PC-3 (cell line): Measurements from ENCODE around the gene POLR2C. TPM values are rescaled to one million over a fixed set of nuclear protein-coding genes. Genes with fewer than 3 reads are reported as not detected.

Experiments
- ATAC-seq: fragments of 200-7000 bp; cut with Tn5 transposase; 2 replicates; pipeline ENCODE4 v1.9.1; 2020; ENCODE audit warnings: mild to moderate bottlenecking, moderate library complexity
- BruUV-seq: library from RNA; stranded (reverse); fragments of 400-500 nt; replicated peaks from 2 replicates; lab custom pipeline; 2021; lab: Mats Ljungman, UMichigan
- CTCF ChIA-PET: fragments of 300-600 bp; sonication (Branson Sonifier 250); formaldehyde crosslinking; loops from one replicate; lab custom pipeline; 2022; ENCODE audit warnings: antibody characterized with exemption; lab: Charles Lee
- POLR2A ChIA-PET: fragments of 300-600 bp; sonication (Branson Sonifier 250); formaldehyde crosslinking; loops from one replicate; lab custom pipeline; 2022; ENCODE audit warnings: antibody characterized with exemption; ENCODE audit not compliant: unreplicated experiment; lab: Charles Lee
- DNase-seq: peaks from one replicate; pipeline ENCODE4 v3.0.0-alpha.2; 2015
- H2AFZ ChIP-seq: fragments of 300-600 bp; sonication (generic); 2 replicates; pipeline ENCODE4 v1.6.0; 2016; ENCODE audit warnings: antibody characterized with exemption, low read length
- H3F3A ChIP-seq: fragments of 300-600 bp; sonication (generic); one replicate; pipeline ENCODE4 v1.6.0; 2017; ENCODE audit warnings: antibody characterized with exemption, low read length, control low read depth, mild to moderate bottlenecking; ENCODE audit not compliant: unreplicated experiment
- H3K27ac ChIP-seq: fragments of 300-600 bp; sonication (generic); 2 replicates; pipeline ENCODE4 v1.5.1; 2016; ENCODE audit warnings: mild to moderate bottlenecking, low read length
- H3K27me3 ChIP-seq: fragments of 300-600 bp; sonication (generic); 2 replicates; pipeline ENCODE4 v1.6.1; 2016; ENCODE audit warnings: low read length, mixed read lengths
- H3K36me3 ChIP-seq: fragments of 300-600 bp; sonication (generic); 2 replicates; pipeline ENCODE4 v1.6.1; 2016; ENCODE audit warnings: low read depth, mixed run types, low read length, mixed read lengths
- H3K4me1 ChIP-seq: fragments of 300-600 bp; sonication (generic); 2 replicates; pipeline ENCODE4 v1.5.1; 2016; ENCODE audit warnings: low read length; ENCODE audit not compliant: insufficient read depth
- H3K4me2 ChIP-seq: fragments of 300-600 bp; sonication (generic); 2 replicates; pipeline ENCODE4 v1.6.0; 2016; ENCODE audit warnings: low read length
- H3K4me3 ChIP-seq: fragments of 300-600 bp; sonication (generic); 2 replicates; pipeline ENCODE4 v1.5.1; 2016; ENCODE audit warnings: mild to moderate bottlenecking, low read length, mixed read lengths
- H3K79me2 ChIP-seq: fragments of 300-600 bp; sonication (generic); 2 replicates; pipeline ENCODE4 v1.6.1; 2017; ENCODE audit warnings: low read length, mixed read lengths
- H3K9ac ChIP-seq: fragments of 300-600 bp; sonication (generic); 2 replicates; pipeline ENCODE4 v1.6.0; 2016; ENCODE audit warnings: mild to moderate bottlenecking, low read length
- H3K9me2 ChIP-seq: fragments of 300-600 bp; sonication (generic); replicated peaks from 2 replicates; pipeline ENCODE4 v1.6.1; 2016; ENCODE audit warnings: mixed run types, low read length, mixed read lengths
- H3K9me3 ChIP-seq: fragments of 300-600 bp; sonication (generic); 2 replicates; pipeline ENCODE4 v1.6.1; 2016; ENCODE audit warnings: low read length, mixed read lengths
- H4K20me1 ChIP-seq: fragments of 300-600 bp; sonication (generic); 2 replicates; pipeline ENCODE4 v1.6.1; 2016; ENCODE audit warnings: low read length, mixed read lengths
- CTCF ChIP-seq: fragments of 300-600 bp; sonication (generic); conservative IDR thresholded peaks from 2 replicates; pipeline ENCODE4 v1.5.1; 2017; ENCODE audit warnings: antibody characterized with exemption, low read depth, mild to moderate bottlenecking, low read length
- EZH2 ChIP-seq: fragments of 300-600 bp; sonication (generic); IDR thresholded peaks from one replicate; pipeline ENCODE4 v1.6.1; 2017; ENCODE audit warnings: antibody characterized with exemption, mild to moderate bottlenecking, low read length; ENCODE audit not compliant: unreplicated experiment
- EZH2phosphoT487 ChIP-seq: fragments of 300-600 bp; sonication (generic); IDR thresholded peaks from 2 replicates; pipeline ENCODE4 v1.6.1; 2018; ENCODE audit warnings: mild to moderate bottlenecking, antibody characterized with exemption, low read length, borderline replicate concordance
- intact Hi-C: fragments of 100-400 bp; cut with micrococcal nuclease; formaldehyde crosslinking; loops from 2 replicates; pipeline ENCODE4 v1.9.0; 2023
- total RNA-seq: library from RNA; depleted of rRNA; stranded (reverse); fragments of >200 nt; gene quantifications from 2 replicates; pipeline ENCODE4 v1.2.3, GENCODE V29; 2014

POLR2C gene
- total RNA-seq, 1 experiment from 2014 or later, result 114 TPM

- no peak for TF ChIP-seq EZH2phosphoT487
- TF ChIP-seq EZH2, result no peak
- TF ChIP-seq CTCF, result no peak
- Histone ChIP-seq H3K27me3 (no peaks in the 10 kb centered on the region), H3K9ac (no peak overlapping the region), H3K36me3 (no peaks in the 10 kb centered on the region), H3K9me2 (no peaks in the 10 kb centered on the region), H4K20me1 (no peaks in the 10 kb centered on the region), H2AFZ (no peak overlapping the region), H3K27ac (no peak overlapping the region), H3K9me3 (no peaks in the 10 kb centered on the region), H3F3A (no peaks in the 10 kb centered on the region), H3K4me3 (no peak overlapping the region), H3K4me1 (peaks cover 12% of the 10 kb centered on the region), H3K4me2 (no peak overlapping the region), H3K79me2 (no peaks in the 10 kb centered on the region)
- intact Hi-C loops, result no loop called here
- CTCF ChIA-PET, result no interaction called here
- ATAC-seq (no peak), DNase-seq (no peak)
- BruUV-seq, result no TSS peak
- POLR2A ChIA-PET, result interaction anchor here (0.7 kb wide), 1 partner anchor 113 kb away, joined by 19 read pairs; no protein-coding TSS in a partner anchor
These were observed 48.7 kb upstream of the POLR2C start for GRCh38 chr16:57413733-57414132.

DNA sequence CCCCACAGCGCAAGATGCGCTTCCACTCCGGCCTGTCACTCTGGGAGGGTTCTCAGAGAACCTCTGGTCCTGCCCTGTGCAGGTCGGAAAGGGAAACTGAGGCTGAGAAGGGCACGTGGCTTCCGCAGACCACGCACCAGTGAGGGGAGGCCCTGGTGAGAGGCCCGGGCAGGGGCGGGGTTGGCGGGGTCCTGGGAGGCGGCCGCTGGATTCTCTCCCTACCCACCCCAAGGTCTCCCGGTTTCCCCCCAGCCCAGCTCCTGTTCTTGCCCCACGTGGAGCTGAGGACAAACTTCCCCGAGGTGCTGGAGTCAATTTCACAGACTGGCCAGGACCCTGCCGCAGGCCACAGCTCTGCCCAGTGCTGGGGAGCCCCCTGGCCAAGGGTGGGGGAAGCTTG is 46.4 kb upstream of the POLR2C start:
- ChIA-PET CTCF (no interaction called here), POLR2A (no interaction called here)
- no peak for TF ChIP-seq CTCF
- TF ChIP-seq EZH2phosphoT487, result no peak
- TF ChIP-seq EZH2, result no peak
- Histone ChIP-seq H3K79me2 (no peaks in the 10 kb centered on the region), H3K9ac (no peak overlapping the region), H3K27ac (no peak overlapping the region), H3K4me2 (no peak overlapping the region), H3F3A (no peaks in the 10 kb centered on the region), H2AFZ (no peak overlapping the region), H3K4me1 (peaks cover 12% of the 10 kb centered on the region), H3K27me3 (no peaks in the 10 kb centered on the region), H3K4me3 (no peak overlapping the region), H3K9me3 (no peaks in the 10 kb centered on the region), H3K36me3 (no peaks in the 10 kb centered on the region), H4K20me1 (no peaks in the 10 kb centered on the region), H3K9me2 (no peaks in the 10 kb centered on the region)
- intact Hi-C loops, result no loop called here
- ATAC-seq, result no peak
- DNase-seq, result no peak
- BruUV-seq, result no TSS peak

- BruUV-seq, result no TSS peak
- Histone ChIP-seq H3K4me3 (no peak overlapping the region), H3K27ac (no peak overlapping the region), H4K20me1 (no peaks in the 10 kb centered on the region), H3F3A (no peaks in the 10 kb centered on the region), H3K4me1 (peaks cover 12% of the 10 kb centered on the region), H3K9ac (no peak overlapping the region), H3K9me3 (no peaks in the 10 kb centered on the region), H3K9me2 (no peaks in the 10 kb centered on the region), H3K27me3 (no peaks in the 10 kb centered on the region), H3K4me2 (no peak overlapping the region), H3K36me3 (no peaks in the 10 kb centered on the region), H2AFZ (no peak overlapping the region), H3K79me2 (no peaks in the 10 kb centered on the region)
- ChIA-PET POLR2A (interaction anchor here (0.6 kb wide), 1 partner anchor 358 kb away, joined by 5 read pairs; no protein-coding TSS in a partner anchor), CTCF (interaction anchor here (0.8 kb wide), 1 partner anchor 78 kb away, joined by 3 read pairs; no protein-coding TSS in a partner anchor)
- ATAC-seq (no peak), DNase-seq (no peak)
- intact Hi-C loops, result loop anchor here (2.0 kb wide), 1 partner anchor 99 kb away; no protein-coding TSS in a partner anchor
- TF ChIP-seq EZH2 (no peak), EZH2phosphoT487 (no peak), CTCF (no peak)
These were observed 43.0 kb upstream of the POLR2C start for GRCh38 chr16:57419506-57419905.
